Prostate gland (tissue), 2 donors: ENCODE results near the gene CDC14B. TPM values are rescaled to one million over a fixed set of nuclear protein-coding genes. Genes with fewer than 3 reads are reported as not detected.

Source experiments
- DNase-seq: peaks from one replicate; pipeline ENCODE4 v3.0.0-alpha.2; 2019; ENCODE audit warnings: low spot score
- H3K27ac ChIP-seq, 2 donors: fragments of 200-600 bp; sonication (generic); 2 replicates each; pipeline ENCODE4 v1.5.1; 2017 to 2019
- H3K27me3 ChIP-seq: fragments of 200-600 bp; sonication (generic); replicated peaks from 2 replicates; pipeline ENCODE4 v1.5.1; 2019; ENCODE audit not compliant: insufficient read depth
- H3K36me3 ChIP-seq, 2 donors: fragments of 200-600 bp; sonication (generic); 1 replicate in 1 of 2; 2 replicates in 1 of 2; pipeline versions ENCODE4 v1.5.1 to v1.8.1; 2017 to 2019
- H3K4me1 ChIP-seq: fragments of 200-600 bp; sonication (generic); replicated peaks from 2 replicates; pipeline ENCODE4 v1.5.1; 2019
- H3K4me3 ChIP-seq, 2 donors: fragments of 200-600 bp; sonication (generic); 2 replicates each; pipeline ENCODE4 v1.5.1; 2017 to 2019
- H3K9me3 ChIP-seq: fragments of 200-600 bp; sonication (generic); 2 replicates; pipeline ENCODE4 v1.5.1; 2017
- POLR2A ChIP-seq: fragments of 450-650 bp; IDR thresholded peaks from one replicate; pipeline ENCODE4 v1.6.1; 2016; ENCODE audit warnings: antibody characterized with exemption, mild to moderate bottlenecking
- POLR2AphosphoS5 ChIP-seq: sonication (generic); formaldehyde crosslinking; IDR thresholded peaks from one replicate; pipeline ENCODE4 v1.6.1; 2017; ENCODE audit warnings: antibody characterized with exemption
- WGBS: methylation state at CpG from one replicate; pipeline ENCODE4 v1.1.5; 2018; 5-methylcytosine and 5-hydroxymethylcytosine counted together
- intact Hi-C: fragments of 100-400 bp; cut with DNase I; formaldehyde crosslinking; loops from one replicate; pipeline ENCODE4 v1.14.2; 2022
- total RNA-seq, 2 donors: library from RNA; depleted of rRNA; stranded (reverse); fragments of >200 nt; gene quantifications; one replicate each; pipeline ENCODE4 v1.1.0, GENCODE V29; 2016
- TF ChIP-seq, protein P1 (sequence below), 4 experiments: fragments of 200-600 bp in 2 of 4; fragments of 450-650 bp in 2 of 4; sonication (generic) in 2 of 4; IDR thresholded peaks; 1 replicate in 3 of 4; 2 replicates in 1 of 4; pipeline ENCODE4 v1.5.1; 2016 to 2019; ENCODE audit warnings: antibody characterized with exemption in 4 of 4, mild to moderate bottlenecking in 2 of 4, moderate library complexity in 2 of 4

The CDC14B gene
- total RNA-seq, 2 donors from 2014 or later, result 27.0 to 34.7 TPM

DNA sequence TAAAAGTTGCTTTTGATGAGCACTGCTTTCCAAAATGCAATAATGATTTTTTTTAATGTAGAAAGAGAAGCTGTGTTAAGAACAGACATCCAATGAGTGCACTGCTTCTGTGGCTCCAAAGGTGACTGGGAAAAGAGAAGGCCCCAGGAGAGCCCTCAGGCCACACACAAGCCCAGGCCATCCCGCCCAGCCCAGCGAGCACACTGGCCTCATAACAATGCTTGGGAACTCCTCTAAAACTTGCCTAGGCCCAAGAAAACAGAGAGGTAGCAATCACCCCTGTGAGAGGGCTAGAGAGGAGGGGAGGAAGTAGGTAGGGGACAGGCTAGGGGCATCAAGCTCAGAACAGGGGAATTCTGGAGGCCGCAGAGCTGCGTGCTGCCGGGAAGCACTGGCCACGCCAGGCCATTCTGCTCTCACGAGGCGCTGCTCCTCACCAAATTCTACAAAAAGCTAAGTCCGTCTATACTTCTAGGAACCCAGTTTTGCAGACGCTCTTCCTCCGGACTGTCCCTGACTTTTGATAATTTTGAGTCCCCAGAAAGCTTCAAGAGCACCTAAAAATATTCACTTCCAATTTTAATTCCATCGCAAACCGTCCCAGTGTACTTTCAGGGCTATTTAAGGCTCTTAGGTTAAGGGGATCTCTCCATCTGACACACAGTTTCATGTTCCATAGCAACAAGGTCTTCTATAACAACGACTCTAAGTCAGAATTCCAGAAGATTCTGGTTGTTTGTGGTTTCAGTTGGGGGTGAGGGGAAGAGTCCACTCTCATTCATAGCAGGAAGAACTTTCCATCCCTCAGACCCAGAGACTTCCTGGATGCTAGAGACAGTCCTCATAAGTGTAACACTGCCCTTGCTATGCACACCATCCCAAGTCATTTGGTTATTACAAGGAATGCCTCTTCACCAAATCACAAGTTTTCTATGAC lies 118.7 kb downstream of the CDC14B start:
- H3K36me3 ChIP-seq, result no peaks in the 10 kb centered on the region
- H3K4me1 ChIP-seq, result no peaks in the 10 kb centered on the region
- H3K27ac ChIP-seq, result no peak overlapping the region
- no peak overlapping the region for H3K4me3 ChIP-seq
- DNase-seq, result no peak
- 93% methylated on average over 14 of the region's 14 CpGs for WGBS
- TF ChIP-seq, protein P1, sequence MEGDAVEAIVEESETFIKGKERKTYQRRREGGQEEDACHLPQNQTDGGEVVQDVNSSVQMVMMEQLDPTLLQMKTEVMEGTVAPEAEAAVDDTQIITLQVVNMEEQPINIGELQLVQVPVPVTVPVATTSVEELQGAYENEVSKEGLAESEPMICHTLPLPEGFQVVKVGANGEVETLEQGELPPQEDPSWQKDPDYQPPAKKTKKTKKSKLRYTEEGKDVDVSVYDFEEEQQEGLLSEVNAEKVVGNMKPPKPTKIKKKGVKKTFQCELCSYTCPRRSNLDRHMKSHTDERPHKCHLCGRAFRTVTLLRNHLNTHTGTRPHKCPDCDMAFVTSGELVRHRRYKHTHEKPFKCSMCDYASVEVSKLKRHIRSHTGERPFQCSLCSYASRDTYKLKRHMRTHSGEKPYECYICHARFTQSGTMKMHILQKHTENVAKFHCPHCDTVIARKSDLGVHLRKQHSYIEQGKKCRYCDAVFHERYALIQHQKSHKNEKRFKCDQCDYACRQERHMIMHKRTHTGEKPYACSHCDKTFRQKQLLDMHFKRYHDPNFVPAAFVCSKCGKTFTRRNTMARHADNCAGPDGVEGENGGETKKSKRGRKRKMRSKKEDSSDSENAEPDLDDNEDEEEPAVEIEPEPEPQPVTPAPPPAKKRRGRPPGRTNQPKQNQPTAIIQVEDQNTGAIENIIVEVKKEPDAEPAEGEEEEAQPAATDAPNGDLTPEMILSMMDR (IDR thresholded peaks at IDR 0.05), result no peak
- TF ChIP-seq POLR2AphosphoS5 (no peak), POLR2A (no peak)
- H3K27me3 ChIP-seq, result no peaks in the 10 kb centered on the region
- intact Hi-C loops, result no loop called here
- no peaks in the 10 kb centered on the region for H3K9me3 ChIP-seq

GRCh38 chr9:96499257-96499656 lies 120.4 kb downstream of the CDC14B start:
- Histone ChIP-seq H3K36me3 (no peaks in the 10 kb centered on the region), H3K9me3 (no peaks in the 10 kb centered on the region), H3K4me1 (no peaks in the 10 kb centered on the region), H3K27me3 (no peaks in the 10 kb centered on the region), H3K4me3 (no peak overlapping the region), H3K27ac (no peak overlapping the region)
- intact Hi-C loops, result no loop called here
- TF ChIP-seq, protein P1 (IDR thresholded peaks at IDR 0.05), result no peak
- TF ChIP-seq POLR2A (no peak), POLR2AphosphoS5 (no peak)
- 95% methylated on average over 7 of the region's 7 CpGs for WGBS
- DNase-seq, result no peak

- H3K27me3 ChIP-seq, result no peaks in the 10 kb centered on the region
- TF ChIP-seq POLR2A, result no peak
- TF ChIP-seq, protein P1 (IDR thresholded peaks at IDR 0.05), result no peak
- TF ChIP-seq POLR2AphosphoS5, result no peak
- no peaks in the 10 kb centered on the region for H3K36me3 ChIP-seq
- H3K9me3 ChIP-seq, result no peaks in the 10 kb centered on the region
- no peak overlapping the region for H3K4me3 ChIP-seq
- intact Hi-C loops, result no loop called here
- H3K27ac ChIP-seq, result no peak overlapping the region
- no peak for DNase-seq
- H3K4me1 ChIP-seq, result no peaks in the 10 kb centered on the region
- 79% methylated on average over 7 of the region's 7 CpGs for WGBS
Observed at GRCh38 chr9:96498796-96499195, 120.8 kb downstream of the CDC14B start.

DNA sequence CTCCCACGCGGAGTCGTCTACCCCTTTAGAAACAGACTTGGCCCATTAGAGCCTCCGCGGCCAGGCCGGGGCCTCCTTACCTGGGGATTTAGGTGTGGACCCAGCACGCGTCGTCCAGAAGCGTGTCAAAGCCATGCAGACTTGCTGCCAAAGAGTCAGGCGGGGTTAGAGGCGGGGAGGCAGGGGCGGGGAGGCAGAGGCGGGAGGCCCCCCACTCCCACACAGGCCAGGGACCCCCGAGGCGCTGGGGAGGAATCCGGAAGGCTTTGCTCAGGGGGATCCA lies 122.6 kb downstream of the CDC14B start:
- no peaks in the 10 kb centered on the region for H3K36me3 ChIP-seq
- no peak for DNase-seq
- no peaks in the 10 kb centered on the region for H3K4me1 ChIP-seq
- TF ChIP-seq POLR2AphosphoS5, result no peak
- TF ChIP-seq, protein P1 (IDR thresholded peaks at IDR 0.05), result no peak
- no peak for TF ChIP-seq POLR2A
- no peak overlapping the region for H3K4me3 ChIP-seq
- no peaks in the 10 kb centered on the region for H3K9me3 ChIP-seq
- no peaks in the 10 kb centered on the region for H3K27me3 ChIP-seq
- intact Hi-C loops, result no loop called here
- 93% methylated on average over 13 of the region's 17 CpGs for WGBS
- H3K27ac ChIP-seq, result no peak overlapping the region
